ENCODE measurements around the gene S100A6.

The S100A6 gene

GRCh38 chr1:153490272-153491051 lies 45.3 kb downstream of the S100A6 start:
- DNase-seq (ENCODE audit: low read depth), result peak; percentile 77
- H3K4me3 ChIP-seq (ENCODE audit: low read depth, low read length), result no peak overlapping the region

DNA sequence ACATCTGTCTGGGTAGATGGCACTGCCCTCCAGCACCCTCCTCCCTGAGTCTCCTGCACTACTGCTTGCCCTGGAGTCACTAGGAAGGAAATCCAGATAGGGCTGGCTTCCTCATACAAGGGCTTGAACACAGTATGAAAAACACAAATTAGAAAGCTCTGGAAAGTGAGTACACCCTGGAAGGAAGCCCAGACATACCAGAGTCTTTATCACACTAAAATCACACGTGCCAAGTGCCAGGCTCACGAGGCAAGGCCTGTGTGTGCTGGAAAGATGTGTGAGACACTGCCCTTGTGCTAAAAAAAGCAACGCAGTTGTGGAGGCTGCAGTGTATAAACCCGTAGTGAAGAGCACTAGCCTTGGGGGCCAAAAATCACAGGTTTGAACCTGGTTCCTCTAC lies 47.1 kb downstream of the S100A6 start:
- TF ChIP-seq CTCF (IDR thresholded peaks at IDR 0.05; ENCODE audit: control insufficient read depth, extremely low read depth, insufficient read depth), result no peak
- H3K4me3 ChIP-seq (ENCODE audit: low read depth, low read length), result no peak overlapping the region
- DNase-seq (ENCODE audit: low read depth), result no peak

More at GRCh38 chr1:153490272-153491051, 45.3 kb downstream of the S100A6 start:
- TF ChIP-seq CTCF (IDR thresholded peaks at IDR 0.05; ENCODE audit: control insufficient read depth, extremely low read depth, insufficient read depth), result no peak

GRCh38 chr1:153487707-153488106 lies 48.1 kb downstream of the S100A6 start:
- no peak for TF ChIP-seq CTCF (IDR thresholded peaks at IDR 0.05; ENCODE audit: control insufficient read depth, extremely low read depth, insufficient read depth)
- H3K4me3 ChIP-seq (ENCODE audit: low read depth, low read length), result no peak overlapping the region
- no peak for DNase-seq (ENCODE audit: low read depth)

DNA sequence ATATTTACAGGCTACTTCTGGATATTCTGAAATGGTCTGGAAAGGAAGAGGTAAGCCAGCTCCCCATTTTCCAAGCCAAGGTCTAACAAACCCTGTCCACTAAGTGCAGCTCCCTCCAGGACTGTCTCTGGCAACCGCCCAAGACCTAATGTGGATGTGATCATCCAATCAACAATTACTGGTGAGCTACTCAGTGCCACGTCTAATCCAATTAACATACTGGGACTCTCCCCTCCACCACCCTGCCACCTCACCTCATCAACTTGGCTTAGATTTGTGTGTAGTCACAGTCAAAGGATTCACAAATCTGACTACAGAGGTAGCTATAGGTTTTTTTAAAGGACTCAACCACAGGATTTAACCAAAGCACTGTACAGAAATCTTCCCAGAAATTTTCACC lies 49.9 kb downstream of the S100A6 start:
- H3K4me3 ChIP-seq (ENCODE audit: low read depth, low read length), result no peak overlapping the region
- no peak for DNase-seq (ENCODE audit: low read depth)

More for the DNA sequence above, 49.9 kb downstream of the S100A6 start:
- no peak for TF ChIP-seq CTCF (IDR thresholded peaks at IDR 0.05; ENCODE audit: control insufficient read depth, extremely low read depth, insufficient read depth)
